Retinal pigment epithelial cell (primary cell): ENCODE measurements around the gene BBS9.

ENCODE experiments used
- DNase-seq: peaks from one replicate; pipeline ENCODE4 v3.0.0-alpha.2; 2010; ENCODE audit warnings: low read depth
- H3K4me3 ChIP-seq: 2 replicates; pipeline ENCODE4 v1.5.1; 2011; ENCODE audit warnings: mild to moderate bottlenecking, low read length, control low read depth, moderate library complexity
- TF ChIP-seq, protein P1 (sequence below): conservative IDR thresholded peaks from 2 replicates; pipeline ENCODE4 v1.5.1; 2011; ENCODE audit warnings: low read depth, low read length, control low read depth, inconsistent platforms

The BBS9 gene

DNA sequence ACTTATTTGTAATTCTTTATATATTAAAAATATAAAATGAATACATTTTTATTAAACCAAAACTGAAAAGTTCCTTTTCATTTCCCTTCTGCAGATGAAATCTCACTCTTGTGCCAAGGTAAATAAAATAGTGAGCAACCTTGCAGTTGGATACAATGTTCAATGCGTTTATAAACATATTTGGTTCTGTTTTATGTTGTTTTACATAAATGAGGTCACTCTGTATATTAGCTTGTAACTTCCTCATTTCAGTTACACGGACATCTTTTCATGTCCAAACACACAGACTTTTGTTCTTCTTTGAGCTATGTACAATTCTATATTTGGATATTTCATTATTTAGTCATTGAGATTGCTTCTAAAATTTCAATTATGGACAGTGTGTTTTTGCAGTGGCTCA is 107.7 kb downstream of the BBS9 start:
- TF ChIP-seq, protein P1, sequence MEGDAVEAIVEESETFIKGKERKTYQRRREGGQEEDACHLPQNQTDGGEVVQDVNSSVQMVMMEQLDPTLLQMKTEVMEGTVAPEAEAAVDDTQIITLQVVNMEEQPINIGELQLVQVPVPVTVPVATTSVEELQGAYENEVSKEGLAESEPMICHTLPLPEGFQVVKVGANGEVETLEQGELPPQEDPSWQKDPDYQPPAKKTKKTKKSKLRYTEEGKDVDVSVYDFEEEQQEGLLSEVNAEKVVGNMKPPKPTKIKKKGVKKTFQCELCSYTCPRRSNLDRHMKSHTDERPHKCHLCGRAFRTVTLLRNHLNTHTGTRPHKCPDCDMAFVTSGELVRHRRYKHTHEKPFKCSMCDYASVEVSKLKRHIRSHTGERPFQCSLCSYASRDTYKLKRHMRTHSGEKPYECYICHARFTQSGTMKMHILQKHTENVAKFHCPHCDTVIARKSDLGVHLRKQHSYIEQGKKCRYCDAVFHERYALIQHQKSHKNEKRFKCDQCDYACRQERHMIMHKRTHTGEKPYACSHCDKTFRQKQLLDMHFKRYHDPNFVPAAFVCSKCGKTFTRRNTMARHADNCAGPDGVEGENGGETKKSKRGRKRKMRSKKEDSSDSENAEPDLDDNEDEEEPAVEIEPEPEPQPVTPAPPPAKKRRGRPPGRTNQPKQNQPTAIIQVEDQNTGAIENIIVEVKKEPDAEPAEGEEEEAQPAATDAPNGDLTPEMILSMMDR: no peak
- no peak for DNase-seq
- H3K4me3 ChIP-seq: no peak overlapping the region

DNA sequence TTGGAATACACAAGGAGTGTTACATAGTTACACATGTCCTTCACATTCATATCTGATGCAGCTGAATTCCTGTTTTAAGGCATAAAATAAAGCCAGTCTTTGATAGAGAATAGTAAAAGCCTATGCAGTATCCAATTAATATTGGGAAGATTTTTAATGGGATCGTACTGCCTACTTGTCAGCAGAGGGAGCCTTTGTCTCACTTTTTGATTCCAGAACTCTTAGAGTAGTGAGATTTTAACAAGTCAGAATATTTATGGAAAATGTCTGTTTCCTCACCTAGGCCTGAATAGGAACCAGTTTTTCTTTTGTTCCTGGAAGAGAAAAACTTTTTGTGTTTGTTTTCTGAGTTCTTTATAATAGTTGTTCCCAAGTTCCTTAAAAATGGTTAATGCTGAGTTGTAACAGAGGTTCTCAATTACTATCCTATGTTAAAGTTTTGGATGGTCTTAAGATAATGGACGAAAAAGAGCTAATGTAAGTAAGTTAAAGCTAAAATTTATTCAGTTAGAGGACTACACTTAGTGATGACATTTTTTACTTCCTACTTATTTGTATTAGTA is 114.0 kb downstream of the BBS9 start:
- peak; percentile 15 for DNase-seq
- no peak overlapping the region for H3K4me3 ChIP-seq
- TF ChIP-seq, protein P1: peak; percentile 73

DNA sequence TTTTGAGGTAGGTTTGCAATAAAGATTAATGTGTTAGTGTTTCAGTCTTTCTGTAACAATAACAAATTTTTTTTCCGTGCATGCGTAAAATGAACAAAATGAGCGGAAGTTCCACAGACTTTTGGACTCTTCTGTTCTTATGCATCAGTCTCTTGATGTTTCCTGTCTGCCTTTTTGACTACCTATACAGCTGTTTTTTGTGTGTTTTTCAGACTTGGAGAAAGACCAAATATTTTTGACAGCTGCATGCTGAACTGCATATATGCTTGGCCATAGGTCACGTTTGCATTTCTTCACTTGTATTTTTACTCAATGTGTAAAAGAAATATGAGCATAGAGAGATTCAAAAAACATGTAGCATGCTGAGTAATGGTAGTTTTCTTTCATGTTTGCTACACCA is 119.3 kb downstream of the BBS9 start:
- DNase-seq: no peak
- H3K4me3 ChIP-seq: no peak overlapping the region
- TF ChIP-seq, protein P1: no peak

DNA sequence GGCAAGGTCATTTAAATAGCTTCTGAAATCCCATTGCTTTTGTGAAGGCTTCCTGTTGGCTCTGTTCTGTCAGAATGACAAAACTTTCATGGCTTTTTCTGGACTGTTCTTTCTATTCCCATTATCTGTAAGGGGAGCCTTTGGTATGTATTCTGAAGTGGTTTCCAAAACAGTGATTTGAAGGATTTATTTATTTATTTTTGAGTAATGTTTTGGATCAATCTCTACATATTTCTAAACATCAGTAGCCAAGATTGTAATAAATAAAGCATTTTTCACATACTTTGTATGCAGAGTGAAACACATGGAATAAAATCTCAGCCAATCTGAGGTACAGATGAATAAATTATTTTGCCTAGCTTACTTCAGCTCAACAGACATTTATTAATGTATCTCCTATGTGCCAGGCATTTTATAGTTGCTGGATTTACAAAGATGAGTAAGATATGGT is 121.1 kb downstream of the BBS9 start:
- DNase-seq: peak; percentile 20
- TF ChIP-seq, protein P1: no peak
- H3K4me3 ChIP-seq: no peak overlapping the region

DNA sequence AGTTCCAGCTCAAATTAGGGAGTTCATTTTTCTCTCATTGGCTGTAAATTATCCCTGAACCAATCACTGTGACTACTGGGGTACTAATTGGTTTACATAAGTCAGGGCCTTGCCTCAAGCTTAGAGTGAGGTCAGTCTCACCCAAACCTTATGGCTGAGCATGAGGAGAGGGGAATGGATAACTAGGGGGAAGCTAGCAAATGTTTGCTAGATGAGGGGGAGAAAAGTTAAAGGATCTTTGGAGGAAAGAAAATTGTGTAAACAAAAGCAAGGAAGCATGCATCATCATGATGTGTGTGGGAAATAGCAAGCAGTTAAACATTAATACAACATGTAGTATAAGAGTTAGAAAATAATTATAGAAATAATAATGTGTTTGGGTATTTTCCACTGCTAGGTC is 121.9 kb downstream of the BBS9 start:
- no peak overlapping the region for H3K4me3 ChIP-seq
- TF ChIP-seq, protein P1: no peak
- no peak for DNase-seq

DNA sequence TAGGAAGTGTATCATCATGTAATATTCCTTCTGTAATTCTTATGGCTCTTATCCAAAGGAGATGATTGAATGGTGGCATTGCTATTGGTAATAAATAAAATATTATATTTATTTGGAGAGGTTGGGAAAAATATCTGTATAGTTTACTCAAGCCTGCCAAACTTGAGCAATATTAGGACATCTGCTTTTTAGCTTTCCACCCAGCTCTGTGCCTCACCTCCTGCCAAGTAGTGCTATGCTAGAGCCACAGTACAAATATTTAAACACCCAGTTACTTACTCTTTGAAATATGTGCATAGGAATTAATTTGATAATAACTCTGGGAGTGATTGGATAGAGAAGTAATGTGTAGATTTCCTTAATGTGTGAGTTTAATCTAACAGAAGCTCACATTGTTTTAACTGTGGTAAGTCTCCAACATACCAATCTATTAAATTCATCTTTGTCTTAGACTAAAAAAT is 129.2 kb downstream of the BBS9 start:
- H3K4me3 ChIP-seq: no peak overlapping the region
- TF ChIP-seq, protein P1: no peak
- no peak for DNase-seq

DNA sequence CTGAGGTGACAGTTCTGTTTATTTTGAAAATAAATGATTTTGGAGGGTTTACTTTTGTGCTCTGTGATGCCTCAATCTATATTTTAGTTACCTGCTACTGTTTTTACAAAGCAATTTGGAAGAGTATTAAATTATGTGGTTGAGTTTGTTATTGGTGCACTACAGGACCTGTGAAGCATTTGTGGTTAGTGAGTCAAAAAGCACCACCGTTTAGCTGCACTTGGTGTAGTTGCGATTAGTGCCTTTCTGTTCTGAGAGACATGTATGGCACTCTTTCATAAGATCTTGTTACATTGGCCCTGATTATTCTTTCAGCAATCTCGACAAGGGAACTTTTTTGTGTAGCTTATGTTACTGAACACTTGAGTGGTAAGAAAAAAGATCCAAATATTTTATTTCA is 132.2 kb downstream of the BBS9 start:
- TF ChIP-seq, protein P1: no peak
- H3K4me3 ChIP-seq: no peak overlapping the region
- DNase-seq: no peak
